Kidney epithelial cell (primary cell): ENCODE measurements around the gene LACRT. TPM values are rescaled to one million over a fixed set of nuclear protein-coding genes. Genes with fewer than 3 reads are reported as not detected.
"Not testable (repeated sequence)": the region's sequence is repeated elsewhere in the genome, so short reads cannot be mapped to it uniquely, and the experiment has no call there.

Source experiments
- DNase-seq: peaks from one replicate; pipeline ENCODE4 v3.0.0-alpha.2; 2010; ENCODE audit warnings: low read depth
- H3K27me3 ChIP-seq: 2 replicates; pipeline ENCODE4 v1.6.0; 2011; ENCODE audit warnings: low read length; ENCODE audit not compliant: control insufficient read depth, insufficient read depth
- H3K36me3 ChIP-seq: 2 replicates; pipeline ENCODE4 v1.5.1; 2011; ENCODE audit warnings: low read length; ENCODE audit not compliant: control insufficient read depth, insufficient read depth
- H3K4me3 ChIP-seq: 2 replicates; pipeline ENCODE4 v1.5.1; 2011; ENCODE audit warnings: low read depth, mild to moderate bottlenecking, control low read depth, low read length
- total RNA-seq: library from RNA; depleted of rRNA; stranded (reverse); fragments of >200 nt; gene quantifications from 2 replicates; pipeline ENCODE4 v1.2.3, GENCODE V29; 2015
- TF ChIP-seq, protein P1 (sequence below): IDR thresholded peaks from 2 replicates; pipeline ENCODE4 v1.5.1; 2011; ENCODE audit warnings: mild to moderate bottlenecking, moderate library complexity, low read length, control low read depth, inconsistent platforms; ENCODE audit not compliant: insufficient read depth, poor library complexity, severe bottlenecking

LACRT gene
- total RNA-seq, 1 donor from 2014 or later, result not detected

GRCh38 chr12:54650409-54650808, 15.7 kb upstream of the LACRT start:
- Histone ChIP-seq H3K27me3 (no peaks in the 10 kb centered on the region), H3K36me3 (no peaks in the 10 kb centered on the region), H3K4me3 (no peak overlapping the region)
- TF ChIP-seq, protein P1, sequence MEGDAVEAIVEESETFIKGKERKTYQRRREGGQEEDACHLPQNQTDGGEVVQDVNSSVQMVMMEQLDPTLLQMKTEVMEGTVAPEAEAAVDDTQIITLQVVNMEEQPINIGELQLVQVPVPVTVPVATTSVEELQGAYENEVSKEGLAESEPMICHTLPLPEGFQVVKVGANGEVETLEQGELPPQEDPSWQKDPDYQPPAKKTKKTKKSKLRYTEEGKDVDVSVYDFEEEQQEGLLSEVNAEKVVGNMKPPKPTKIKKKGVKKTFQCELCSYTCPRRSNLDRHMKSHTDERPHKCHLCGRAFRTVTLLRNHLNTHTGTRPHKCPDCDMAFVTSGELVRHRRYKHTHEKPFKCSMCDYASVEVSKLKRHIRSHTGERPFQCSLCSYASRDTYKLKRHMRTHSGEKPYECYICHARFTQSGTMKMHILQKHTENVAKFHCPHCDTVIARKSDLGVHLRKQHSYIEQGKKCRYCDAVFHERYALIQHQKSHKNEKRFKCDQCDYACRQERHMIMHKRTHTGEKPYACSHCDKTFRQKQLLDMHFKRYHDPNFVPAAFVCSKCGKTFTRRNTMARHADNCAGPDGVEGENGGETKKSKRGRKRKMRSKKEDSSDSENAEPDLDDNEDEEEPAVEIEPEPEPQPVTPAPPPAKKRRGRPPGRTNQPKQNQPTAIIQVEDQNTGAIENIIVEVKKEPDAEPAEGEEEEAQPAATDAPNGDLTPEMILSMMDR, result no peak
- DNase-seq, result no peak

DNA sequence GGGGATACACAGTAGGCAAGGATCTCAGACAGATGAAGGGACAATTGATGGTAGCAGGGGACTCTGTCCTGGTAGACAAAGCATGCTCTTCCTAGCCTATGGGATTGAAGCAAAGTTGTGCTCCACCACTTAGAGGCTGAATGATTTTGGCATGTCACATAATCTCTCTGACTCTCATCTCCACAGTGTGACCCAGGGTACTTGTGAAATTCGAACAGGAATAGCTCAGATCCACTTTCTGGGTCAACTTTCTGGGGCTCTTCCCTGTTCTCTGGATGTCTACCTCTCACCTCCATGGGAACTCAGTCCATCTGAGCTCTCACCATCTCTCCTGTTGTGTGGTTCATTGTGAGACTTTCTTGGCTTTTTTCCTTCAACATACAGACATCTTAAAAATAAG, 15.1 kb upstream of the LACRT start:
- Histone ChIP-seq H3K27me3 (no peaks in the 10 kb centered on the region), H3K4me3 (no peak overlapping the region)
- TF ChIP-seq, protein P1, result no peak

DNA sequence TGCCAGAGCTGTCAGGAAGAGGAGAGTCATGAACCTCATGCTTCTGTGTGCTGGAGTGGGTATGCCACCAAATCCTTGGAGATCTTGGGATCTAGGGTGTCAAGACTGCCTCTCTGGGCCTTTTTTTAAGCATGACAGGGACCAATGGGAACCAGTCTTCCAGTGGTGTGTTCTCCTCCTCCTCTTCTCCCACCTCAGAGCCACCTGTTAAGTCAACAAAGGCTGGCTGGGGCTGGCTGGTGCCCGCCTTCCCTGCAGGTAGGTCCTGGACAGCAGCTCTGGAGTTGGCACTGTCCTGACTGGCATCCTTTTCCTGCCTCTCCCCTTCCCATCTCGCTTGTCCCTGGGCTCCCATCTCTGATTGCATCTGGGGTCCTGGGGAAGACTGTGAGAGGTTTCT, 13.6 kb upstream of the LACRT start, which contains the start of gene DCD:
TSS of gene DCD (minus strand) at position 101 of the 400 bp plus-strand sequence. CDS start at position 39, 62 bp downstream.
- peaks cover 2% of the 10 kb centered on the region for H3K27me3 ChIP-seq
- DNase-seq, result no peak
- H3K36me3 ChIP-seq, result no peaks in the 10 kb centered on the region
- TF ChIP-seq, protein P1, result no peak
- H3K4me3 ChIP-seq, result no peak within 1 kb of the TSS

More for the DNA sequence above, 15.1 kb upstream of the LACRT start:
- no peaks in the 10 kb centered on the region for H3K36me3 ChIP-seq
- DNase-seq, result no peak

- Histone ChIP-seq H3K27me3 (peaks cover 2% of the 10 kb centered on the region), H3K36me3 (no peaks in the 10 kb centered on the region), H3K4me3 (no peak overlapping the region)
- DNase-seq, result no peak
- TF ChIP-seq, protein P1, result no peak
Observed at GRCh38 chr12:54641554-54641953, 6.9 kb upstream of the LACRT start.

DNA sequence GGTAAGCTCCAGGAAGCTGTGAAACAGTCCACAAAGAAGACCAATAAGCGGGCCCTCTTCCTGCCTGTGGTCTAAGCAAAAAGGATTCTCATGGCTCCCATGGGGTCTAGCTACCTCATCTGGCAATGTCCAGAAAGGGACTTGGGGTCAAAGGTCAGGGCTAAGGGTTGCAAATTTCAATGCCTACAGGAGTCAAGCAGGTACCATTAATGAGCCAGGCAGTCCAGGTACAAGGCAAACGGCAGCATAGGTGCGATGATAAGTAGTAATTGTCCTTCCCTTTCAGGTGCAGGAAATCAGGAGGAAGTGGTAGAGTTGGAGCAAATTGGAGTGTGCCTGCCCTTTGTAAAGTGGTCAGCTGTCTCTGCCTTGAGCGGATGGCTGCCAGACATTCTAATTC, 6.4 kb upstream of the LACRT start:
- Histone ChIP-seq H3K4me3 (no peak overlapping the region), H3K27me3 (peaks cover 2% of the 10 kb centered on the region), H3K36me3 (no peaks in the 10 kb centered on the region)
- DNase-seq, result no peak
- TF ChIP-seq, protein P1, result no peak

DNA sequence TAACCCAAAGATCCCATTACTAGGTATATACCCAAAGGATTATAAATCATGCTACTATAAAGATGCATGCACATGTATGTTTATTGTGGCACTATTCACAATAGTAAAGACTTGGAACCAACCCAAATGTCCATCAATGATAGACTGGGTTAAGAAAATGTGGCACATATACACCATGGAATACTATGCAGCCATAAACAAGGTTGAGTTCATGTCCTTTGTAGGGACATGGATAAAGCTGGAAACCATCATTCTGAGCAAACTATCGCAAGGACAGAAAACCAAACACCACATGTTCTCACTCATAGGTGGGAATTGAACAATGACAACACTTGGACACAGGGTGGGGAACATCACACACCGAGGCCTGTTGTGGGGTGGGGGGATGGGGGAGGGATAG, 4.4 kb upstream of the LACRT start:
- DNase-seq, H3K4me3 ChIP-seq, H3K27me3 ChIP-seq, H3K36me3 ChIP-seq: not testable (repeated sequence)
